Fibroblast of lung (primary cell): ENCODE measurements around the gene TTC4. TPM values are rescaled to one million over a fixed set of nuclear protein-coding genes. Genes with fewer than 3 reads are reported as not detected.

Experiments
- DNase-seq, 2 donors: peaks; one replicate each; pipeline versions ENCODE4 v3.0.0 to v3.0.0-alpha.2; 2010; ENCODE audit warnings: low read depth in 2 of 2
- H2AFZ ChIP-seq: 2 replicates; pipeline ENCODE4 v1.5.1; 2012; ENCODE audit warnings: low read length, control low read depth, inconsistent platforms
- H3K27ac ChIP-seq: 2 replicates; pipeline ENCODE4 v1.5.1; 2011; ENCODE audit warnings: low read length, control low read depth; ENCODE audit not compliant: insufficient read depth
- H3K27me3 ChIP-seq: 2 replicates; pipeline ENCODE4 v1.5.1; 2011; ENCODE audit warnings: mild to moderate bottlenecking, low read length; ENCODE audit not compliant: control insufficient read depth, insufficient read depth
- H3K36me3 ChIP-seq: 2 replicates; pipeline ENCODE4 v1.5.1; 2011; ENCODE audit warnings: low read length; ENCODE audit not compliant: control insufficient read depth, insufficient read depth
- H3K4me1 ChIP-seq: 2 replicates; pipeline ENCODE4 v1.5.1; 2011; ENCODE audit warnings: low read length; ENCODE audit not compliant: control insufficient read depth, insufficient read depth; ENCODE audit errors: extremely low read depth
- H3K4me2 ChIP-seq: 2 replicates; pipeline ENCODE4 v1.5.1; 2011; ENCODE audit warnings: low read length, control low read depth; ENCODE audit not compliant: insufficient read depth; ENCODE audit errors: extremely low read depth
- H3K4me3 ChIP-seq, 4 experiments: fragments of 200-600 bp in 1 of 4; sonication (generic) in 1 of 4; replicated peaks in 1 of 4; 2 replicates each; pipeline ENCODE4 v1.5.1; 2011 to 2016; ENCODE audit warnings: low read length in 4 of 4, low read depth in 3 of 4, mild to moderate bottlenecking in 3 of 4, control low read depth in 2 of 4, inconsistent platforms in 1 of 4, mixed read lengths in 1 of 4; ENCODE audit not compliant: insufficient read depth in 1 of 4; ENCODE audit errors: control extremely low read depth in 1 of 4
- H3K79me2 ChIP-seq: 2 replicates; pipeline ENCODE4 v1.5.1; 2012; ENCODE audit warnings: mild to moderate bottlenecking, low read length, inconsistent platforms; ENCODE audit not compliant: control insufficient read depth, insufficient read depth
- H3K9ac ChIP-seq: 2 replicates; pipeline ENCODE4 v1.5.1; 2011; ENCODE audit warnings: mild to moderate bottlenecking, low read length, control low read depth; ENCODE audit not compliant: insufficient read depth
- H3K9me3 ChIP-seq: 2 replicates; pipeline ENCODE4 v1.5.1; 2012; ENCODE audit warnings: low read depth, low read length; ENCODE audit not compliant: control insufficient read depth, insufficient read depth
- H4K20me1 ChIP-seq: 2 replicates; pipeline ENCODE4 v1.5.1; 2011; ENCODE audit warnings: low read length; ENCODE audit not compliant: control insufficient read depth, insufficient read depth; ENCODE audit errors: extremely low read depth
- CTCF ChIP-seq, 2 donors: IDR thresholded peaks in 1 of 2; conservative IDR thresholded peaks in 1 of 2; 1 replicate in 1 of 2; 2 replicates in 1 of 2; pipeline ENCODE4 v1.5.1; 2011 to 2012; ENCODE audit warnings: low read length in 2 of 2, control low read depth in 1 of 2, inconsistent platforms in 1 of 2, low read depth in 1 of 2, mild to moderate bottlenecking in 1 of 2
- EZH2 ChIP-seq: IDR thresholded peaks from 2 replicates; pipeline ENCODE4 v1.5.1; 2012; ENCODE audit warnings: low read length, control low read depth, mild to moderate bottlenecking; ENCODE audit errors: missing control alignments
- polyA plus RNA-seq, 2 donors: library from polyadenylated mRNA; depleted of rRNA in 1 of 2; stranded (reverse) in 1 of 2; unstranded in 1 of 2; fragments of >200 nt; gene quantifications; 2 replicates each; pipeline ENCODE4 v1.2.1, GENCODE V29; 2011 to 2012; ENCODE audit warnings: missing spikeins in 1 of 2
- total RNA-seq: library from RNA; depleted of rRNA; stranded (reverse); fragments of >200 nt; gene quantifications from 2 replicates; pipeline ENCODE4 v1.2.1, GENCODE V29; 2014

TTC4 gene
- total and polyA plus RNA-seq, 2 donors (not counting 1 experiment from before 2014, with no cell fraction given), result 19.3 to 19.8 TPM

- no peaks in the 10 kb centered on the region for H3K27me3 ChIP-seq
- TF ChIP-seq CTCF (conservative IDR thresholded peaks at IDR 0.05 in 1 of 2, IDR thresholded peaks at IDR 0.05 in 1 of 2; ENCODE audit: low read depth in 1 of 2, low read length in 2 of 2), result no peak
- no peak for TF ChIP-seq EZH2
- no peak overlapping the region for H3K27ac ChIP-seq
- no peak for DNase-seq
- H3K4me3 ChIP-seq, result no peak overlapping the region
- no peak overlapping the region for H2AFZ ChIP-seq
- no peak overlapping the region for H3K4me2 ChIP-seq
- H3K79me2 ChIP-seq, result no peaks in the 10 kb centered on the region
- H3K4me1 ChIP-seq, result no peaks in the 10 kb centered on the region
- H3K9me3 ChIP-seq, result no peaks in the 10 kb centered on the region
- H3K9ac ChIP-seq, result no peak overlapping the region
- no peaks in the 10 kb centered on the region for H3K36me3 ChIP-seq
- no peaks in the 10 kb centered on the region for H4K20me1 ChIP-seq
These were observed 47.1 kb upstream of the TTC4 start for GRCh38 chr1:54668567-54668966.

- no peaks in the 10 kb centered on the region for H4K20me1 ChIP-seq
- no peaks in the 10 kb centered on the region for H3K9me3 ChIP-seq
- DNase-seq, result peak; percentile 36 to 47
- no peak overlapping the region for H3K9ac ChIP-seq
- H3K27ac ChIP-seq, result no peak overlapping the region
- H3K4me1 ChIP-seq, result no peaks in the 10 kb centered on the region
- no peaks in the 10 kb centered on the region for H3K27me3 ChIP-seq
- TF ChIP-seq EZH2, result peak; percentile 30
- peak; percentile 91 to 94 for TF ChIP-seq CTCF (conservative IDR thresholded peaks at IDR 0.05 in 1 of 2, IDR thresholded peaks at IDR 0.05 in 1 of 2; ENCODE audit: low read depth in 1 of 2, low read length in 2 of 2)
- H3K4me3 ChIP-seq, result no peak overlapping the region
- no peaks in the 10 kb centered on the region for H3K79me2 ChIP-seq
- no peaks in the 10 kb centered on the region for H3K36me3 ChIP-seq
- no peak overlapping the region for H3K4me2 ChIP-seq
- no peak overlapping the region for H2AFZ ChIP-seq
These were observed 43.6 kb upstream of the TTC4 start for GRCh38 chr1:54671985-54672608.

GRCh38 chr1:54678776-54679643 lies 36.7 kb upstream of the TTC4 start:
- Histone ChIP-seq H3K4me1 (no peaks in the 10 kb centered on the region), H3K36me3 (no peaks in the 10 kb centered on the region), H3K9me3 (no peaks in the 10 kb centered on the region), H3K27ac (no peak overlapping the region), H3K4me2 (no peak overlapping the region), H3K27me3 (peaks cover 4% of the 10 kb centered on the region), H4K20me1 (no peaks in the 10 kb centered on the region), H3K9ac (no peak overlapping the region), H3K79me2 (no peaks in the 10 kb centered on the region), H3K4me3 (no peak overlapping the region), H2AFZ (no peak overlapping the region)
- no peak for TF ChIP-seq EZH2
- no peak for TF ChIP-seq CTCF (conservative IDR thresholded peaks at IDR 0.05 in 1 of 2, IDR thresholded peaks at IDR 0.05 in 1 of 2; ENCODE audit: low read depth in 1 of 2, low read length in 2 of 2)
- DNase-seq, result no peak
